ENCODE results near the gene TMEM209.

The TMEM209 gene

DNA sequence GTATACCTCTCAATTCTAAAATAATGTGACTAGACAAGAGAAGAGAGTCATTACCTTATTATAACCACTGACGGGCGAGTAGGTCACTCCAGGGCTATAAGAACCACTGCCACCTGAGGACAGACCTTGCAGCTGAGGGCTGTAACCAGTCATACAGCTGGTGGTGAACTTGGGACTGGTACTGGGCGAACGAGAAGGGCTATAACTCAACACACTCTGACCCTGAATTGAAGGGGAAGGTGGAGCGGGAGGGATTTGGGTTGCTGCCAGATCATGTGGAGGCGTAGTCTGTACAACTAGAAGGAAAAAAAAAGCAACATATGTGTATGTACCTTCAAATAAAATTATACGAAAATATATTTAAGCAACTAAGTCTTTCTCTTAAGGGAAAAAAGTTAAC lies 3.4 kb downstream of the TMEM209 start:
- CTCF ChIA-PET: interaction anchor here (1.6 kb wide), 1 partner anchor 10 kb away, joined by 3 read pairs; no protein-coding TSS in a partner anchor
- DNase-seq (ENCODE audit: extremely low spot score): no peak
- TF ChIP-seq, protein P1, sequence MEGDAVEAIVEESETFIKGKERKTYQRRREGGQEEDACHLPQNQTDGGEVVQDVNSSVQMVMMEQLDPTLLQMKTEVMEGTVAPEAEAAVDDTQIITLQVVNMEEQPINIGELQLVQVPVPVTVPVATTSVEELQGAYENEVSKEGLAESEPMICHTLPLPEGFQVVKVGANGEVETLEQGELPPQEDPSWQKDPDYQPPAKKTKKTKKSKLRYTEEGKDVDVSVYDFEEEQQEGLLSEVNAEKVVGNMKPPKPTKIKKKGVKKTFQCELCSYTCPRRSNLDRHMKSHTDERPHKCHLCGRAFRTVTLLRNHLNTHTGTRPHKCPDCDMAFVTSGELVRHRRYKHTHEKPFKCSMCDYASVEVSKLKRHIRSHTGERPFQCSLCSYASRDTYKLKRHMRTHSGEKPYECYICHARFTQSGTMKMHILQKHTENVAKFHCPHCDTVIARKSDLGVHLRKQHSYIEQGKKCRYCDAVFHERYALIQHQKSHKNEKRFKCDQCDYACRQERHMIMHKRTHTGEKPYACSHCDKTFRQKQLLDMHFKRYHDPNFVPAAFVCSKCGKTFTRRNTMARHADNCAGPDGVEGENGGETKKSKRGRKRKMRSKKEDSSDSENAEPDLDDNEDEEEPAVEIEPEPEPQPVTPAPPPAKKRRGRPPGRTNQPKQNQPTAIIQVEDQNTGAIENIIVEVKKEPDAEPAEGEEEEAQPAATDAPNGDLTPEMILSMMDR (IDR thresholded peaks at IDR 0.05; ENCODE audit: control extremely low read depth, extremely low read depth, low read depth, missing control alignments): no peak
- POLR2A ChIA-PET: interaction anchor here (0.7 kb wide), 1 partner anchor 211 kb away, joined by 3 read pairs; no protein-coding TSS in a partner anchor

DNA sequence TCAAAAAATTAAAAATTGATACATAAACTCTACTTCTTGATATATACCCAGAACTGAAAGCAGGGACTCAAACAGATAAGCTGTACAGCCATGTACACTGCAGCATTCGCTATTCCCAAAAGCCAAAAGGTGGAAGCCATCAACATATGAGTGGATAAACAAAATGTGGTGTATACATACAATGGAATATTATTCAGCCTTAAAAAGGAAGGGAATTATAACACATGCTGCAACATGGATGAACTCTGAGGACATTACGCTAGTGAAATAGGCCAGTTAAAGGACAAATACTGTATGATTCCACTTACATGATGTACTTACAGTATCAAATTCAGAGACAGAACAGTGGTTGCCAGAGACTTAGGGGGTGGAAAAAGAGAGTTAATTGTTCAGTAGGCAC lies 8.1 kb downstream of the TMEM209 start:
- TF ChIP-seq, protein P1 (IDR thresholded peaks at IDR 0.05; ENCODE audit: control extremely low read depth, extremely low read depth, low read depth, missing control alignments): no peak
- DNase-seq (ENCODE audit: extremely low spot score): no peak
- ChIA-PET POLR2A (no interaction called here), CTCF (interaction anchor here (1.0 to 1.2 kb wide), 3 partner anchors 9 to 122 kb away, joined by 3 read pairs; no protein-coding TSS in a partner anchor)

DNA sequence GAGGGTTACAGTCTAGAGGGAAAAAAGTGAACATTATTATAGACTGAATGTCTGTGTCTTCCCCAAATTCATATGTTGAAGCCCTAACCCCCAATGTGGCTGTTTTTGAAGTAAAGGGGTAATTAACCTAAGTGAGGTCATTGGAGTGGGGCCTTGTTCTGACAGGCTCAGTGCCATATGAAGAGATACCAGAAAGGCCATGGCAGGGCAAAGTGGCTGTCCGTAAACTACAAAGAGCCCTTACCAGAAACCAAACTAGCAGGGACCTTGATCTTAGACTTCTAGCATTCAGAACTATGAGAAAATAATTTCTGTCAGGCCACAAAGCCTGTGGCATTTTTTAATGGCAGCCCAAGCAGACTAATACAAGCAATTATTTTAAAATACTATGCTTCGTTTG lies 8.7 kb downstream of the TMEM209 start:
- ChIA-PET CTCF (interaction anchor here (1.1 kb wide), 1 partner anchor 11 kb away, joined by 3 read pairs; no protein-coding TSS in a partner anchor), POLR2A (no interaction called here)
- TF ChIP-seq, protein P1 (IDR thresholded peaks at IDR 0.05; ENCODE audit: control extremely low read depth, extremely low read depth, low read depth, missing control alignments): no peak
- no peak for DNase-seq (ENCODE audit: extremely low spot score)

DNA sequence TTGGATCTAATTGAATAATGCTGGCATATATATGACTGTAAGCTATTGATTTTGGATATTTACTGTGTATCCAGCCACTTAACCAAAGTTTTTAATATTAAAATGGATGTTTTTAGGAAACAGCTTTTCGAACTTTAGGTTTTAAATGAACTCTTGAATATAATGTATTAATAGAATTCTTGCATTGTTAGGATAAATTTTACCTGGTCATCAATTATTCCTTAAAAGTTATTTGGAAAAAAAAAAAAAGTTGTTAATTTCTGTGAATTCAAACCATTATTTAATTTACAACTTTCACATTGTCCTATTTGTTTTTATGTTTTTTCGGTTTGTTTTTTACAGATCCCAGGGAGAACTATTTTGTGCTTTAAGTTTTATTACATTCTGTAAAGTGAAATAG lies 9.8 kb downstream of the TMEM209 start:
- TF ChIP-seq, protein P1 (IDR thresholded peaks at IDR 0.05; ENCODE audit: control extremely low read depth, extremely low read depth, low read depth, missing control alignments): no peak
- ChIA-PET CTCF (interaction anchor here (1.0 to 1.4 kb wide), 3 partner anchors 10 to 26 kb away, joined by 3 read pairs; partner anchors contain the start of gene TMEM209), POLR2A (no interaction called here)
- no peak for DNase-seq (ENCODE audit: extremely low spot score)

DNA sequence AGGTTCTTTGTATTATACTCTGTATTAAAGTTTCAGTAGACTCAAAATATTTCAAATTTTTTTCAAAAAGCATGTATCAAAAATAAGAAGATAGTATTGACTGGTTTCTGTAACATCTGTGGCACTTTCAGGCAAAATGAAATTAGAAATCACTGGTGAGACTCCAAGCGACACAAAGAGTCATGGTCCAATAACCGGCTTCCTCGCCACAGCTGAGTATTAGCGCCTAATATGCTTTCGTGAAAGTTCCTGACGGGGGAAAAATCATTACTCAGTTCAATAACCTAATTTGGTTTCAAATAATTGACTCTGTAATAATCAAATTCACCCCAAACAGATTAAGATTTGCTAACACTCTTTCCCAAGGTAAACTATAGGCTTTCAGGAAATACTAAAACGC lies 13.4 kb downstream of the TMEM209 start:
- ChIA-PET CTCF (interaction anchor here (0.7 to 2.2 kb wide), 5 partner anchors 10 to 16 kb away, joined by 3 to 6 read pairs (median 5); partner anchors contain the start of gene TMEM209), POLR2A (no interaction called here)
- no peak for DNase-seq (ENCODE audit: extremely low spot score)
- TF ChIP-seq, protein P1 (IDR thresholded peaks at IDR 0.05; ENCODE audit: control extremely low read depth, extremely low read depth, low read depth, missing control alignments): no peak

DNA sequence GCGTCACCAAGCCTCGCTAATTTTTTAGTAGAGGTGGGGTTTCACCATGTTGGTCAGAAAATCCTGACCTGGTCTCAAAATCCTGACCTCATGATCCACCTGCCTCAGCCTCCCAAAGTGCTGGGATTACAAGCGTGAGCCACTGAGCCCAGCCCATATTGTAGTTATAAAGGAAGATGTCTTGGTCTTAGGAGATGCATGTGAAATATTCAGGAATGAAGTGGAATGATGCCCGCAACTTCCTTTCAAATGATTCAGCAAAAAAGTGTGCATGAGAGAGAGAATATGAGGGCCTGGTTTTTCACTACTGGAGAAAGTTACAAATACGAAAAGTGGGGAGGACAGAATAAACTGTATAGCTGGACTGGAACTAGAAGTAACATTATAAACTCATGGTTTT lies 15.9 kb downstream of the TMEM209 start:
- POLR2A ChIA-PET: no interaction called here
- CTCF ChIA-PET: interaction anchor here (1.4 kb wide), 1 partner anchor 16 kb away, joined by 4 read pairs; the partner anchor contains the start of gene TMEM209
- DNase-seq (ENCODE audit: extremely low spot score): no peak
- TF ChIP-seq, protein P1 (IDR thresholded peaks at IDR 0.05; ENCODE audit: control extremely low read depth, extremely low read depth, low read depth, missing control alignments): no peak
